Central memory CD8-positive, alpha-beta T cell (primary cell): ENCODE measurements around the gene TLCD2.
"Not testable (repeated sequence)": the region's sequence is repeated elsewhere in the genome, so short reads cannot be mapped to it uniquely, and the experiment has no call there.

Source experiments
- ATAC-seq: fragments of 150-1000 bp; cut with Tn5 transposase; replicated peaks from 2 replicates; pipeline ENCODE4 v1.10.0; 2022; ENCODE audit warnings: mild to moderate bottlenecking, moderate FRiP score, moderate number of reproducible peaks; ENCODE audit not compliant: poor library complexity, severe bottlenecking; ENCODE audit errors: extremely low read depth
- DNase-seq, 2 donors: peaks; one replicate each; pipeline ENCODE4 v3.0.0; 2021; ENCODE audit warnings: low spot score in 2 of 2
- H3K27ac Mint-ChIP-seq: one replicate; pipeline ENCODE4 v1.8.0; 2022; ENCODE audit warnings: low read depth, mild to moderate bottlenecking, moderate library complexity, mixed read lengths
- H3K27me3 Mint-ChIP-seq: one replicate; pipeline ENCODE4 v1.8.0; 2022; ENCODE audit warnings: mixed read lengths
- H3K36me3 Mint-ChIP-seq: one replicate; pipeline ENCODE4 v1.8.0; 2022; ENCODE audit warnings: mild to moderate bottlenecking, moderate library complexity, mixed read lengths; ENCODE audit not compliant: insufficient read depth
- H3K4me1 Mint-ChIP-seq: one replicate; pipeline ENCODE4 v1.8.0; 2022; ENCODE audit warnings: mixed read lengths
- H3K4me3 Mint-ChIP-seq: one replicate; pipeline ENCODE4 v1.8.0; 2022; ENCODE audit warnings: mild to moderate bottlenecking, moderate library complexity, mixed read lengths
- H3K9me3 Mint-ChIP-seq: one replicate; pipeline ENCODE4 v1.8.0; 2022; ENCODE audit warnings: mixed read lengths

Gene TLCD2

GRCh38 chr17:1744551-1745512 lies 34.7 kb upstream of the TLCD2 start:
- Mint-ChIP-seq H3K9me3 (no peaks in the 10 kb centered on the region), H3K27me3 (no peaks in the 10 kb centered on the region), H3K36me3 (no peaks in the 10 kb centered on the region), H3K4me3 (no peak overlapping the region), H3K27ac (no peak overlapping the region), H3K4me1 (no peaks in the 10 kb centered on the region)
- DNase-seq (no peak), ATAC-seq (no peak)

GRCh38 chr17:1743088-1743439 lies 32.9 kb upstream of the TLCD2 start:
- ATAC-seq (no peak), DNase-seq (no peak)
- Mint-ChIP-seq H3K36me3 (peaks cover 2% of the 10 kb centered on the region), H3K4me3 (no peak overlapping the region), H3K9me3 (no peaks in the 10 kb centered on the region), H3K27ac (no peak overlapping the region), H3K4me1 (no peaks in the 10 kb centered on the region), H3K27me3 (no peaks in the 10 kb centered on the region)

- DNase-seq (no peak), ATAC-seq (no peak)
- H3K36me3 Mint-ChIP-seq: peaks cover 2% of the 10 kb centered on the region
- H3K27me3 Mint-ChIP-seq: no peaks in the 10 kb centered on the region
- H3K4me3 Mint-ChIP-seq: no peak within 1 kb of the TSS
- no peaks in the 10 kb centered on the region for H3K4me1 Mint-ChIP-seq
- H3K27ac Mint-ChIP-seq: peak within 1 kb of the TSS; percentile 41
- no peaks in the 10 kb centered on the region for H3K9me3 Mint-ChIP-seq
Observed at GRCh38 chr17:1742371-1743087, 32.4 kb upstream of the TLCD2 start, which contains the start of gene SERPINF2. Gene SERPINF2 (plus strand): TSS chr17:1742871. CDS start chr17:1744996, 2,125 bp downstream.

- not testable (repeated sequence) for H3K4me1 Mint-ChIP-seq, H3K36me3 Mint-ChIP-seq, H3K27ac Mint-ChIP-seq, DNase-seq, H3K9me3 Mint-ChIP-seq, H3K27me3 Mint-ChIP-seq, H3K4me3 Mint-ChIP-seq, ATAC-seq
Observed at GRCh38 chr17:1741899-1742298, 31.7 kb upstream of the TLCD2 start.

GRCh38 chr17:1737531-1738291 lies 27.5 kb upstream of the TLCD2 start:
- DNase-seq (no peak), ATAC-seq (no peak)
- no peaks in the 10 kb centered on the region for H3K4me1 Mint-ChIP-seq
- no peaks in the 10 kb centered on the region for H3K27me3 Mint-ChIP-seq
- H3K4me3 Mint-ChIP-seq: no peak overlapping the region
- peaks cover 8% of the 10 kb centered on the region for H3K36me3 Mint-ChIP-seq
- no peaks in the 10 kb centered on the region for H3K9me3 Mint-ChIP-seq
- no peak overlapping the region for H3K27ac Mint-ChIP-seq

GRCh38 chr17:1736348-1737281 lies 26.4 kb upstream of the TLCD2 start:
- no peaks in the 10 kb centered on the region for H3K27me3 Mint-ChIP-seq
- DNase-seq: no peak
- H3K4me1 Mint-ChIP-seq: no peaks in the 10 kb centered on the region
- H3K27ac Mint-ChIP-seq: no peak overlapping the region
- H3K4me3 Mint-ChIP-seq: no peak overlapping the region
- H3K9me3 Mint-ChIP-seq: no peaks in the 10 kb centered on the region
- peaks cover 8% of the 10 kb centered on the region for H3K36me3 Mint-ChIP-seq
- no peak for ATAC-seq

GRCh38 chr17:1735834-1736347 lies 25.7 kb upstream of the TLCD2 start:
- Mint-ChIP-seq H3K4me1 (no peaks in the 10 kb centered on the region), H3K36me3 (peaks cover 8% of the 10 kb centered on the region), H3K9me3 (no peaks in the 10 kb centered on the region), H3K27ac (no peak overlapping the region), H3K4me3 (no peak overlapping the region), H3K27me3 (no peaks in the 10 kb centered on the region)
- no peak for ATAC-seq
- no peak for DNase-seq

GRCh38 chr17:1735418-1735817 lies 25.2 kb upstream of the TLCD2 start:
- Mint-ChIP-seq H3K27me3 (no peaks in the 10 kb centered on the region), H3K4me1 (no peaks in the 10 kb centered on the region), H3K27ac (no peak overlapping the region), H3K36me3 (peaks cover 8% of the 10 kb centered on the region), H3K9me3 (no peaks in the 10 kb centered on the region), H3K4me3 (no peak overlapping the region)
- DNase-seq (no peak), ATAC-seq (no peak)

GRCh38 chr17:1733759-1734158 lies 23.6 kb upstream of the TLCD2 start:
- Mint-ChIP-seq H3K36me3 (peaks cover 14% of the 10 kb centered on the region), H3K4me1 (peaks cover 10% of the 10 kb centered on the region), H3K9me3 (no peaks in the 10 kb centered on the region), H3K27me3 (no peaks in the 10 kb centered on the region), H3K4me3 (no peak overlapping the region), H3K27ac (no peak overlapping the region)
- ATAC-seq (no peak), DNase-seq (no peak)

GRCh38 chr17:1732833-1733321 lies 22.7 kb upstream of the TLCD2 start:
- Mint-ChIP-seq H3K4me1 (peaks cover 18% of the 10 kb centered on the region), H3K27me3 (no peaks in the 10 kb centered on the region), H3K9me3 (no peaks in the 10 kb centered on the region), H3K4me3 (no peak overlapping the region), H3K27ac (no peak overlapping the region), H3K36me3 (peaks cover 13% of the 10 kb centered on the region)
- ATAC-seq (no peak), DNase-seq (no peak)

GRCh38 chr17:1732241-1732832 lies 22.2 kb upstream of the TLCD2 start:
- Mint-ChIP-seq H3K36me3 (peaks cover 13% of the 10 kb centered on the region), H3K4me1 (peaks cover 19% of the 10 kb centered on the region), H3K4me3 (no peak overlapping the region), H3K9me3 (no peaks in the 10 kb centered on the region), H3K27ac (no peak overlapping the region), H3K27me3 (no peaks in the 10 kb centered on the region)
- ATAC-seq: no peak
- DNase-seq: no peak
